Embryonic facial prominence (tissue), 1 donor: Measurements from ENCODE around the gene F12.

ENCODE experiments used
- DNase-seq: peaks from one replicate; pipeline ENCODE4 v3.0.0-alpha.2; 2016; ENCODE audit errors: extremely low spot score

Gene F12

DNA sequence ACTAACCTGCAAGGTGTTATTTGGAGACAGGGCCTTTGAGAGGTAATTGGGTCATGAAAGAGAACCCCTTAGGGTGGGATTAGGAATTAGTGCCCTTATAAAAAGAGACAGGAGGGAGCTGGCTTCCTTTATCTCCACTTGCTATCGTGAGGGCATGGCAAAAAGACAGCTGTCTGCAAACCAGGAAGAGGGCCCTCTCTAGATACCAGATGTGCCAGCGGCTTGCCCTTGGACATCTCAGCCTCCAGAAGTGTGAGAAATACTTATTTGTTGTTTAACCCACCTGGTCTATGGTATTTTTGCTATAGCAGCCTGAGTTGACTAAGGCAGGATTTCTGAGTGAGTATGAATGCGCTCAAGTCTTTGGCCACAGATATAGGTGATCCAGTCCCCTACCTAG, 52.6 kb downstream of the F12 start:
- DNase-seq: no peak

DNA sequence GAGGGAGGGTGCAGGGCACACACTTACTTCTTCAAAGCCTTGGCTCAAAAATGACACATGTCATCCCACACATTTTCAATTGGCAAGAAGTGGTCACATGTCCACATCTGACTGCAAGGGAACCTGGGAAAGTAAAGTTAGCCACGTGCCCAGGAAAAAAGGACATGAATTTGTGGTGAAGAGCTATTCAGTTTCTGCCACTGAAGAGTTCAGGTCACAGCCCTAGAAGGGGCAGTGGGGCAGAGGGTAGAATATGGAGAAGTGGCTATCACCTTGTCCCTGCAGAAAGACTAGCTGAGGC, 53.5 kb downstream of the F12 start:
- DNase-seq: no peak

DNA sequence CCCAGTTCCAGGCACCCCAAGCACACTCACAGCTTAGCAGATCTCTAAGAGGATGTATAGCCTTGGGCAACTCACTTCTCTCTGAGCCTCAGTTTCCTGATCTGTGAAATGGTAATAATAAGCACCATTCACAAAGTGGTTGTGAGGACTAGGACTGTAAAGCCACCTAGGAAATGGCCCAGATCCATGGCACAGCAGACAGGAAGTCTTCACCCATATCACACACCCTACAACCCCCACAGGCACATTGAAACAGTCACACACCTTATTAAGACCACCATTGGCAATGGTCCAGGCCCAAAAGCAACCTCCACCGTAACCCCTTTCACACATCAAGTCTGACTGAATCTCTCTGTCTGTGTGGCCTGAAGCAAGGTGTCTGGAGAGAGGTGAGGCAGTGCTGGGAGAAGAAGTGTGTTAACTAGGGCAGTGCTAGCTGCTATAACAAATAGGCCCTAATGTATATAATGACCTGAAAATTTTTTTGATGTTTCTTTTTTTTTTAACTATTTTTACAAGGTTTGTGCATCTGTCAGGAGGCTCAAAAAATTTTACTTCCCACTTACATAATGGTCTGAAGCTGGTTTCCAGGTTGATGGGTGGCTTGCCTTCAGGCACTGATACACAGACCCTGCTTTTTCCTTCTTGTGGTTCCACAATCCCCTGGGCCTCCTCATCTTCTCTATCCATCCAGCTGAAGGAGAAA, 54.0 kb downstream of the F12 start:
- DNase-seq: no peak

DNA sequence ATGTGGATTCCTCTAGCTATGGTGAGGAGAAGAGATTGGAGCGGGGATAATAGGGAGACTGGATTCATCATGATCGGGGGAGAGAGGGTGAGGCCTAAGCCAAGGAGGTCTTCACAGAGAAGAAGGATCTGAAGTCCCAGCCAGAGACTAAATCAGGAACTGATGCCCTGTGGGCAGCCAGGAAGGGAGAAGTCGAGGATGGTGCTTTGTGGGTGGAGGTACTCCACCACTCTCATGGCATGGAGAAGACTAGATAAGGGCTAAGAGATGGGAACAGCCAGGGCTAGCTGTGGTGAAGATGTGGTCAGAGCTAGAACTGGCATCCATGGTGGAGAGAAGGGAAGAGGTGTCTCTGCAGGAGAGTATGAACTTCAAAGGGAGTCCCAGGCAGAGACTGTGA, 54.7 kb downstream of the F12 start:
- DNase-seq: no peak

DNA sequence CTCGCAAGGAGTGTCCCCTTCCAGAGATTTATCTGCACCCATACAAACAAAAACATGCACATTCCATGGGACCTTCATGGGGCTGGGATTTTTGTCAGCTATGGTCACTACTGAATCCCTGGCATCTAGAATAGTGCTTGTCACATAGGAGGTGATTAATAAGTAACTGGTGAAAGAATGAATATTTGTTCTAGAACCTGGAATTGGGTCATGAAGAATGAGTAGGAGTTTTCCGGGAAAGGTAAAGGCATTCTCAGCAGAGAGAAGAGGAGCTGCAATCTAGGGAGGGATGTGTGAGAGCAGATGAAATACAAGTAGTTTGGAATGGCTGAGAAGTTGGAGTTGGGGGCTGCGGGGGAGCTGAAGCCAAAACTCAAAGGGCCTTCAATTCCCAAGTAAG, 55.1 kb downstream of the F12 start:
- DNase-seq: no peak

DNA sequence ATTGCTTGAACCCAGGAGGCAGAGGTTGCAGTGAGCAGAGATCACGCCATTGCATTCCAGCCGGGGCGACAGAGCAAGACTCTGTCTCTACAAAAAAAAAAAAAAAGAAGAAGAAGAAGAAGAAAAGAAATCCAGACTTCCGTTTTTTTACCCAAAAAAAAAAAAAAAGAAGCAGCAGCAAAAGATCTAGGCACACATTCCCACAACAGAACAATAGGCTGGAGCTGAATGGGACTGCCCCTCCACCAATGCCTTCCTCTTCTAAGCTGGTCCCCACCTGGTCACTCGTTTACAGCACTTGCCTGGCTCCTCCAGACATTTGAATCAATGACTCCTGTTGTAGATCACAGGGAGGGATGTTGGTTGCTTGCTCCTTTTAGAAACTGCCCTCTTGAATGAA, 56.3 kb downstream of the F12 start:
- no peak for DNase-seq
